ENCODE measurements around the gene POLR2L.
A peak's percentile ranks its signal among the peaks of the same experiment; 100 is the strongest.

DNA sequence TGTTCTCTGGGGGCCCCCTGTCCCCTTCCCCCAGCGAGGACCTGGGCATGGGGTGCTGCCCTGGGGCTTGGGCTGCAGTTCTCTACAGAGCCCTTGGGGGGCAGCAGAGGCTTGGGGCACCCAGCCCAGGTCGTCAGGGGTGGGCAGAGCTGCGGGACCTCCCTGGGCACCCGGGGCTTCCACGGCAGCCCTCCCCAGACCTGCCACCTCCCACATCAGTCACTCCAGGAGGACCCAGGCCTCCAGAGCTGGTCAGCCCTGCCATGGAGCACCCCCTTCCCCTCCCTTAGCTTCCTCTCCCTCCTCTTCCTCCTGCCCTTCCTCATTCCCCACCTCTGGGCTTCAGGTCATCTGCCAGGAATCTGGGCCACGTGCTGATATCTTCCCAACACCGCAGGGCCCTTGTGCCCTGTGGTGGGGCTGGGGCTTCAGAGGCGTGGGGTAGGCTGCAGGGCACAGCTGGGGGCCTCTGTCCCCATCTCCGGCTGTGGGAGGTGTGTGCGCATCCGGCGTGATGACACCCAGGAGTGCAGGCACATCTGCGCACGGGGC, 6.1 kb upstream of the POLR2L start:
- no peak for TF ChIP-seq ZNF138 (CRISPR knock-in tag; IDR thresholded peaks at IDR 0.05; ENCODE audit: low read depth)
- no peak for TF ChIP-seq ELF4 (CRISPR knock-in tag; IDR thresholded peaks at IDR 0.05; ENCODE audit: borderline replicate concordance)
- no peak for TF ChIP-seq TBP (CRISPR knock-in tag; IDR thresholded peaks at IDR 0.05)
- no peak for TF ChIP-seq RBAK (CRISPR knock-in tag; IDR thresholded peaks at IDR 0.05)
- TF ChIP-seq SMC3 (IDR thresholded peaks at IDR 0.05; ENCODE audit: low read length): peak; percentile 15; the same call in 1 of the 2 replicates
- TF ChIP-seq, protein P1, sequence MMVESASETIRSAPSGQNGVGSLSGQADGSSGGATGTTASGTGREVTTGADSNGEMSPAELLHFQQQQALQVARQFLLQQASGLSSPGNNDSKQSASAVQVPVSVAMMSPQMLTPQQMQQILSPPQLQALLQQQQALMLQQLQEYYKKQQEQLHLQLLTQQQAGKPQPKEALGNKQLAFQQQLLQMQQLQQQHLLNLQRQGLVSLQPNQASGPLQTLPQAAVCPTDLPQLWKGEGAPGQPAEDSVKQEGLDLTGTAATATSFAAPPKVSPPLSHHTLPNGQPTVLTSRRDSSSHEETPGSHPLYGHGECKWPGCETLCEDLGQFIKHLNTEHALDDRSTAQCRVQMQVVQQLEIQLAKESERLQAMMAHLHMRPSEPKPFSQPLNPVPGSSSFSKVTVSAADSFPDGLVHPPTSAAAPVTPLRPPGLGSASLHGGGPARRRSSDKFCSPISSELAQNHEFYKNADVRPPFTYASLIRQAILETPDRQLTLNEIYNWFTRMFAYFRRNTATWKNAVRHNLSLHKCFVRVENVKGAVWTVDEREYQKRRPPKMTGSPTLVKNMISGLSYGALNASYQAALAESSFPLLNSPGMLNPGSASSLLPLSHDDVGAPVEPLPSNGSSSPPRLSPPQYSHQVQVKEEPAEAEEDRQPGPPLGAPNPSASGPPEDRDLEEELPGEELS (CRISPR knock-in tag; IDR thresholded peaks at IDR 0.05): no peak
- TF ChIP-seq, protein P2, sequence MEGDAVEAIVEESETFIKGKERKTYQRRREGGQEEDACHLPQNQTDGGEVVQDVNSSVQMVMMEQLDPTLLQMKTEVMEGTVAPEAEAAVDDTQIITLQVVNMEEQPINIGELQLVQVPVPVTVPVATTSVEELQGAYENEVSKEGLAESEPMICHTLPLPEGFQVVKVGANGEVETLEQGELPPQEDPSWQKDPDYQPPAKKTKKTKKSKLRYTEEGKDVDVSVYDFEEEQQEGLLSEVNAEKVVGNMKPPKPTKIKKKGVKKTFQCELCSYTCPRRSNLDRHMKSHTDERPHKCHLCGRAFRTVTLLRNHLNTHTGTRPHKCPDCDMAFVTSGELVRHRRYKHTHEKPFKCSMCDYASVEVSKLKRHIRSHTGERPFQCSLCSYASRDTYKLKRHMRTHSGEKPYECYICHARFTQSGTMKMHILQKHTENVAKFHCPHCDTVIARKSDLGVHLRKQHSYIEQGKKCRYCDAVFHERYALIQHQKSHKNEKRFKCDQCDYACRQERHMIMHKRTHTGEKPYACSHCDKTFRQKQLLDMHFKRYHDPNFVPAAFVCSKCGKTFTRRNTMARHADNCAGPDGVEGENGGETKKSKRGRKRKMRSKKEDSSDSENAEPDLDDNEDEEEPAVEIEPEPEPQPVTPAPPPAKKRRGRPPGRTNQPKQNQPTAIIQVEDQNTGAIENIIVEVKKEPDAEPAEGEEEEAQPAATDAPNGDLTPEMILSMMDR (CRISPR knock-in tag; IDR thresholded peaks at IDR 0.05): peak; percentile 87
- TF ChIP-seq TBX3 (IDR thresholded peaks at IDR 0.05; ENCODE audit: borderline replicate concordance): no peak
- TF ChIP-seq ATF7 (IDR thresholded peaks at IDR 0.05): no peak
- TF ChIP-seq ATF7 (CRISPR knock-in tag; IDR thresholded peaks at IDR 0.05): no peak
